Kidney epithelial cell (primary cell): ENCODE measurements around the gene TOP3A. TPM values are rescaled to one million over a fixed set of nuclear protein-coding genes. Genes with fewer than 3 reads are reported as not detected.
"Not testable (repeated sequence)": the region's sequence is repeated elsewhere in the genome, so short reads cannot be mapped to it uniquely, and the experiment has no call there.

Experiments used
- DNase-seq: peaks from one replicate; pipeline ENCODE4 v3.0.0-alpha.2; 2010; ENCODE audit warnings: low read depth
- H3K27me3 ChIP-seq: 2 replicates; pipeline ENCODE4 v1.6.0; 2011; ENCODE audit warnings: low read length; ENCODE audit not compliant: control insufficient read depth, insufficient read depth
- H3K36me3 ChIP-seq: 2 replicates; pipeline ENCODE4 v1.5.1; 2011; ENCODE audit warnings: low read length; ENCODE audit not compliant: control insufficient read depth, insufficient read depth
- H3K4me3 ChIP-seq: 2 replicates; pipeline ENCODE4 v1.5.1; 2011; ENCODE audit warnings: low read depth, mild to moderate bottlenecking, control low read depth, low read length
- total RNA-seq: library from RNA; depleted of rRNA; stranded (reverse); fragments of >200 nt; gene quantifications from 2 replicates; pipeline ENCODE4 v1.2.3, GENCODE V29; 2015
- TF ChIP-seq, protein P1 (sequence below): IDR thresholded peaks from 2 replicates; pipeline ENCODE4 v1.5.1; 2011; ENCODE audit warnings: mild to moderate bottlenecking, moderate library complexity, low read length, control low read depth, inconsistent platforms; ENCODE audit not compliant: insufficient read depth, poor library complexity, severe bottlenecking

The TOP3A gene
- total RNA-seq, 1 donor from 2014 or later = 35.6 TPM

DNA sequence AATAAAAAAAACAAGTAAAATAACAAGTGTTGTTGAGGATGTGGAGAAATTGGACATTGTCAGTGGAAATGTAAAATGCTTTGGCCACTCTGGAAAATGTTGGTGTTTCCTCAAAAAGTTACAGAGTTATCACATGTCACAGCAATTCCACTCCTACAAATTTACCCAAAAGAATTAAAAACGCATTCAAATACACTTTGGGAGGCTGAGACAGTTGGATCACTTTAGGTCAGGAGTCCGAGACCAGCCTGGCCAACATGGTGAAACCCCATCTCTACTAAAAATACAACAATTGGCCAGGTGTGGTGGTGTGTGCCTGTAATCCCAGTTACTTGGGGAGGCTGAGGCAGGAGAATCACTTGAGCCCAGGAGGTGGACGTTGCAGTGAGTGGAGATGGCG is 5.6 kb downstream of the TOP3A start:
- DNase-seq = no peak
- no peaks in the 10 kb centered on the region for H3K27me3 ChIP-seq
- H3K4me3 ChIP-seq = no peak overlapping the region
- TF ChIP-seq, protein P1, sequence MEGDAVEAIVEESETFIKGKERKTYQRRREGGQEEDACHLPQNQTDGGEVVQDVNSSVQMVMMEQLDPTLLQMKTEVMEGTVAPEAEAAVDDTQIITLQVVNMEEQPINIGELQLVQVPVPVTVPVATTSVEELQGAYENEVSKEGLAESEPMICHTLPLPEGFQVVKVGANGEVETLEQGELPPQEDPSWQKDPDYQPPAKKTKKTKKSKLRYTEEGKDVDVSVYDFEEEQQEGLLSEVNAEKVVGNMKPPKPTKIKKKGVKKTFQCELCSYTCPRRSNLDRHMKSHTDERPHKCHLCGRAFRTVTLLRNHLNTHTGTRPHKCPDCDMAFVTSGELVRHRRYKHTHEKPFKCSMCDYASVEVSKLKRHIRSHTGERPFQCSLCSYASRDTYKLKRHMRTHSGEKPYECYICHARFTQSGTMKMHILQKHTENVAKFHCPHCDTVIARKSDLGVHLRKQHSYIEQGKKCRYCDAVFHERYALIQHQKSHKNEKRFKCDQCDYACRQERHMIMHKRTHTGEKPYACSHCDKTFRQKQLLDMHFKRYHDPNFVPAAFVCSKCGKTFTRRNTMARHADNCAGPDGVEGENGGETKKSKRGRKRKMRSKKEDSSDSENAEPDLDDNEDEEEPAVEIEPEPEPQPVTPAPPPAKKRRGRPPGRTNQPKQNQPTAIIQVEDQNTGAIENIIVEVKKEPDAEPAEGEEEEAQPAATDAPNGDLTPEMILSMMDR = no peak
- H3K36me3 ChIP-seq = no peaks in the 10 kb centered on the region

DNA sequence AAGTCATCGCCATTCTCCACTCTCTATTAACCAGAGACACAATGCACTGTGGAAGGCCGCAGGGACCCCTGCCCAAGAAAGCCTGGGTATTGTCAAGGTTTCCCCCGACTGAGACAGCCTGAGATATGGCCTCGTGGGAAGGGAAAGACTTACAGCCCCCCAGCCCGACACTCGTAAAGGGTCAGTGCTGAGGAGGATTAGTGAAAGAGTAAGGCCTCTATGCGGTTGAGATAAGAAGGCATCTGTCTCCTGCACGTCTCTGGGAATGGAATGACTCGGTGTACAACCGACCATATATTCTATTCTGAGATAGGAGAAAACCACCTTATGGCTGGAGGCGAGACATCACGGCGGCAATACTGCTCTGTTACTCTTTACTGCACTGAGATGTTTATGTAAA is 11.6 kb downstream of the TOP3A start:
- DNase-seq, H3K36me3 ChIP-seq, H3K4me3 ChIP-seq, H3K27me3 ChIP-seq: not testable (repeated sequence)

DNA sequence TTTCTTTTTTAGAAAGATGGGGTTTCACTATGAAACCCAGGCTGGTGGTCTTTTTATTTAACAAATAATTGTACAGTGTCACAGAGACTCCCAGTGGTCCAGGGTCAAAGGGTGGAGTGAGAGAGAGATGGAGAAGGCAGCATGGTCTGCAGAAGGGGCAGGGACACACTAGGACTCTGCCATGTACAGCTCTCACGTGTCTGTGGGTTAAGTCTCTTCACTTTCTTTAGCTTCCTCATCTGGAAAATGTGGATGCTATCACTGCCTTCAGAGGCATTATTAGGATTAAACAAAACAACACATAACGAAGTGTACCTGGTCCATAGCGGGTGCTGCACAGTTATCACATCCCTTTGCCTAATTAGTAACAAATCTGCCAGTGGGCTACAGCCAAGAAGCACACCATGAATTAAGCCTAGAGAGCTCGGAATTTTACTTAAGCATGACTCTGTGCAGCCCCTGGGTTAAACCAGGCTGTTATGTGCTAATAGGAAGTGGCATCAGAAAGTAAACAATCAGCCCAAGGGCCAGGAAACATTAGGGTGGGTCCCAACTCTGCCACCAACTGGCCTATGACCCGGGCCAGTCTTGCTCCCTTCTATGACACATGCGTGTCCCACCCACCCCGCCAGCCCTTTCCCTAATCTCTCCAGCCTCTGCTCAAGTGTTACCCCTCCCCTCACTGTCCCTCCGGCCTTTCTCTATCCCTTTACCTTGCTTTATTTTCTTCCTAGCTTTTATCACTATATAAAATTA is 13.9 kb downstream of the TOP3A start:
- no peak for DNase-seq
- H3K27me3 ChIP-seq = no peaks in the 10 kb centered on the region
- H3K36me3 ChIP-seq = no peaks in the 10 kb centered on the region
- TF ChIP-seq, protein P1 = no peak
- no peak overlapping the region for H3K4me3 ChIP-seq

DNA sequence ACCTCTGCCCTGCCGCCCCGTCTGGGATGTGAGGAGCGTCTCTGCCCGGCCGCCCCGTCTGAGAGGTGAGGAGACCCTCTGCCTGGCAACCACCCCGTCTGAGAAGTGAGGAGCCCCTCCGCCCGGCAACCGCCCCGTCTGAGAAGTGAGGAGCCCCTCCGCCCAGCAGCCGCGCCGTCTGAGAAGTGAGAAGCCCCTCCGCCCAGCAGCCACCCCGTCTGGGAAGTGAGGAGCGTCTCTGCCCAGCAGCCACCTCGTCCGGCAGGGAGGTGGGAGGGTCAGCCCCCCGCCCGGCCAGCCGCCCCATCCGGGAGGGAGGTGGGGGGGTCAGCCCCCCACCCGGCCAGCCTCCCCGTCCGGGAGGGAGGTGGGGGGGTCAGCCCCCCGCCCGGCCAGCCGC is 16.7 kb downstream of the TOP3A start:
- H3K36me3 ChIP-seq = not testable (repeated sequence)

DNA sequence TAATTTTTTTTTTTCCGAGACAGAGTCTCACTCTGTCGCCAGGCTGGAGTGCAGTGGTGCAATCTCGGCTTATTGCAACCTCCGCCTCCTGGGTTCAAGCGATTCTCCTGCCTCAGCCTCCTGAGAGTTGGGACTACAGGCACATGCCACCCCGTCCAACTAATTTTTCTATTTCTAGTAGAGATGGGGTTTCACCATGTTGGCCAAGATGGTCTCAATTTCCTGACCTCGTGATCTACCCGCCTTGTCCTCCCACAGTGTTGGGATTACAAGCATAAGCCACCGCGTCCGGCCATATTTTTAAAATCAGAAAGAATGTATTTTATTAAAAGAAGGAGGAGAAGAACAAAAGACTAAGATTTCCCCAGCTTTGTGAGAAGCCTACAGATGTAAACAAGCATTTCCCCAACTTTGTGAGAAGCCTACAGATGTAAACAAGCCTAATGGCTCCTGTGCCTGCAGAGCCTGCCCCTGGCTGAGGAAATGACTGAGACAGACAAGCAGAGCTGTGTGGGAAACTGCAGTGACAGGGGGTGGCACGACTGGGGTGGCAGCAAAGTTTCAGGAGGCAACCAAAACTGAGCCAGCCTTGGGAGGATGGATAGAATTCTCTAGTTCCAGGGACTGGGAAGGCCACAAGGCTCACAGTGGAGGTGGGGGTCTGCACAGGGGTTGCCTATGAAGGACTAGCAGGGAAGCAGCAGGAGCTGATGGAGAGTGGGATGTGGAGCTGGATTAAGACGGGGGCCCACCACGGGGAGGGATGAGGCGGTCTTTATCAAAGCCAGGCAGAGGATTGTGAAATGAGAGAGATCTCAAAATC is 22.9 kb downstream of the TOP3A start:
- TF ChIP-seq, protein P1 = no peak
- DNase-seq = no peak
- peaks cover 2% of the 10 kb centered on the region for H3K36me3 ChIP-seq
- H3K4me3 ChIP-seq = no peak overlapping the region
- no peaks in the 10 kb centered on the region for H3K27me3 ChIP-seq

More for the DNA sequence above, 16.7 kb downstream of the TOP3A start:
- not testable (repeated sequence) for H3K4me3 ChIP-seq, DNase-seq, H3K27me3 ChIP-seq

DNA sequence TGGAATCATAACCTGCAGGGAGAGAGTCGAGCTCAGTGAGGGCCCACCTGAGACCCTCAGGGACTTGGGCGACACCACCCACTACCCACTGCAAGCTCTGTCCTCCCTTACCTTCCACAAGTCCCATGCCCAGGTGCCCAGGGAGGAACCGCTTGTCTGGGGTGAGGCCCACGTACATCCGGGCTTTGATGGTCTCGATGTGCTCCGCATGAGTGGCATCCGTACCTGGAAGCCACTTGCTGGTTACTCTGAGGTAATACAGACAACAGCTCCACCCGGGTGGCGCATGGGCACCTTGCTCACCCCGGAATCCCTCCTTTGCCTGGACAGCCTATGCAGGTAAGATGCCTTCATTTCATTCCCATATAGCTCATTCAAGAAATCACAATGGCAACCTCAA is 29.5 kb downstream of the TOP3A start:
- no peak overlapping the region for H3K4me3 ChIP-seq
- TF ChIP-seq, protein P1 = no peak
- DNase-seq = no peak
- H3K27me3 ChIP-seq = no peaks in the 10 kb centered on the region
- H3K36me3 ChIP-seq = peaks cover 4% of the 10 kb centered on the region
